HCT116 (cell line): ENCODE data around the gene PRKG1. TPM values are rescaled to one million over a fixed set of nuclear protein-coding genes. Genes with fewer than 3 reads are reported as not detected.

Experiments used
- ATAC-seq: fragments of 200-7000 bp; cut with Tn5 transposase; 2 replicates; pipeline ENCODE4 v1.9.1; 2020; ENCODE audit warnings: mild to moderate bottlenecking, moderate library complexity
- BruUV-seq: library from RNA; stranded (reverse); fragments of 400-500 nt; replicated peaks from 2 replicates; lab custom pipeline; 2021; lab: Mats Ljungman, UMichigan
- CTCF ChIA-PET: fragments of 300-600 bp; sonication (Branson Sonifier 250); formaldehyde crosslinking; loops from one replicate; lab custom pipeline; 2021; ENCODE audit warnings: antibody characterized with exemption; lab: Charles Lee
- POLR2A ChIA-PET: fragments of 300-600, 350-600 bp; sonication (Branson Sonifier 250); formaldehyde crosslinking; loops from one replicate; lab custom pipeline; 2021; ENCODE audit warnings: antibody characterized with exemption; lab: Charles Lee
- RAD21 ChIA-PET, 2 experiments: fragments of 300-600 bp; sonication (Branson Sonifier 250); formaldehyde crosslinking; loops; one replicate each; lab custom pipeline; 2023; ENCODE audit warnings: low total read pairs in 2 of 2; ENCODE audit not compliant: uncharacterized antibody in 2 of 2, unreplicated experiment in 2 of 2, low non-redundant PET in 1 of 2; lab: Charles Lee
- DNase-seq: peaks from one replicate; pipeline ENCODE4 v3.0.0-alpha.2; 2010; ENCODE audit warnings: low read depth, low spot score
- H2AFZ ChIP-seq: fragments of 200-600 bp; shearing (Covaris generic), sonication (generic); 2 replicates; pipeline ENCODE4 v1.6.1; 2017; ENCODE audit warnings: low read depth, mixed run types, mixed read lengths, antibody characterized with exemption, low read length; ENCODE audit not compliant: poor library complexity, severe bottlenecking
- H3K27ac ChIP-seq: 2 replicates; pipeline ENCODE4 v1.5.1; 2012; ENCODE audit warnings: low read depth, low read length
- H3K27me3 ChIP-seq: fragments of 200-600 bp; sonication (generic); 2 replicates; pipeline ENCODE4 v1.6.1; 2016; ENCODE audit warnings: mixed run types, low read length, mixed read lengths; ENCODE audit not compliant: insufficient read depth
- H3K36me3 ChIP-seq, 2 experiments: fragments of 200-500 bp in 1 of 2; fragments of 200-600 bp in 1 of 2; sonication (Bioruptor generic) in 1 of 2; sonication (generic) in 1 of 2; 2 replicates each; pipeline versions ENCODE4 v1.5.1 to v1.6.1; 2014 to 2016; ENCODE audit warnings: low read length in 2 of 2, inconsistent platforms in 1 of 2, mixed read lengths in 1 of 2, mixed run types in 1 of 2; ENCODE audit not compliant: insufficient read depth in 2 of 2, control insufficient read depth in 1 of 2
- H3K4me1 ChIP-seq, 2 experiments: fragments of 200-600 bp in 1 of 2; sonication (generic) in 1 of 2; 2 replicates each; pipeline versions ENCODE4 v1.5.1 to v1.6.1; 2012 to 2017; ENCODE audit warnings: low read length in 2 of 2, inconsistent platforms in 1 of 2, mild to moderate bottlenecking in 1 of 2, mixed read lengths in 1 of 2, mixed run types in 1 of 2, moderate library complexity in 1 of 2; ENCODE audit not compliant: insufficient read depth in 2 of 2, control insufficient read depth in 1 of 2
- H3K4me2 ChIP-seq: fragments of 200-600 bp; sonication (generic); 2 replicates; pipeline ENCODE4 v1.6.1; 2017; ENCODE audit warnings: mixed run types, low read length, mixed read lengths
- H3K4me3 ChIP-seq, 2 experiments: fragments of 200-600 bp in 1 of 2; sonication (generic) in 1 of 2; replicated peaks in 1 of 2; 2 replicates each; pipeline ENCODE4 v1.5.1; 2011 to 2016; ENCODE audit warnings: low read length in 2 of 2, control low read depth in 1 of 2, low read depth in 1 of 2, mild to moderate bottlenecking in 1 of 2, mixed read lengths in 1 of 2, mixed run types in 1 of 2
- H3K79me2 ChIP-seq: fragments of 200-600 bp; sonication (generic); 2 replicates; pipeline ENCODE4 v1.6.1; 2017; ENCODE audit warnings: mild to moderate bottlenecking, mixed run types, low read length, moderate library complexity, mixed read lengths; ENCODE audit not compliant: insufficient read depth
- H3K9ac ChIP-seq: fragments of 200-600 bp; sonication (generic); 2 replicates; pipeline ENCODE4 v1.6.1; 2016; ENCODE audit warnings: low read length, mixed read lengths
- H3K9me2 ChIP-seq: fragments of 200-600 bp; sonication (generic), shearing (Covaris generic); 2 replicates; pipeline ENCODE4 v1.6.1; 2017; ENCODE audit warnings: mixed run types, mild to moderate bottlenecking, moderate library complexity; ENCODE audit not compliant: insufficient read depth
- H3K9me3 ChIP-seq, 2 experiments: fragments of 200-500 bp in 1 of 2; fragments of 200-600 bp in 1 of 2; sonication (Bioruptor generic) in 1 of 2; sonication (generic) in 1 of 2; 2 replicates each; pipeline ENCODE4 v1.6.1; 2014 to 2017; ENCODE audit warnings: low read length in 2 of 2, mixed read lengths in 2 of 2, inconsistent platforms in 1 of 2, low read depth in 1 of 2, mild to moderate bottlenecking in 1 of 2, mixed run types in 1 of 2, moderate library complexity in 1 of 2; ENCODE audit not compliant: control insufficient read depth in 1 of 2, insufficient read depth in 1 of 2
- H4K20me1 ChIP-seq: fragments of 200-600 bp; sonication (generic), shearing (Covaris generic); 2 replicates; pipeline ENCODE4 v1.6.1; 2017; ENCODE audit warnings: mixed run types, mild to moderate bottlenecking, moderate library complexity; ENCODE audit not compliant: insufficient read depth
- CEBPB ChIP-seq: IDR thresholded peaks from 2 replicates; pipeline ENCODE4 v1.6.1; 2012; ENCODE audit warnings: low read depth
- EGR1 ChIP-seq: IDR thresholded peaks from 2 replicates; pipeline ENCODE4 v1.6.1; 2012; ENCODE audit warnings: low read depth
- ELF1 ChIP-seq: IDR thresholded peaks from 2 replicates; pipeline ENCODE4 v1.6.1; 2012; ENCODE audit warnings: low read depth, borderline replicate concordance
- EZH2 ChIP-seq: fragments of 200-600 bp; sonication (generic); IDR thresholded peaks from 2 replicates; pipeline ENCODE4 v1.6.1; 2017; ENCODE audit warnings: antibody characterized with exemption, mixed run types
- EZH2phosphoT487 ChIP-seq: fragments of 200-600 bp; IDR thresholded peaks from 2 replicates; pipeline ENCODE4 v1.6.1; 2018; ENCODE audit warnings: antibody characterized with exemption, borderline replicate concordance
- MAX ChIP-seq: IDR thresholded peaks from 2 replicates; pipeline ENCODE4 v1.6.1; 2012
- POLR2A ChIP-seq: IDR thresholded peaks from 2 replicates; pipeline ENCODE4 v1.7.0; 2011; ENCODE audit warnings: borderline replicate concordance; ENCODE audit not compliant: insufficient read depth, insufficient read length; ENCODE audit errors: extremely low read depth
- REST ChIP-seq: IDR thresholded peaks from 2 replicates; pipeline ENCODE4 v1.6.1; 2012; ENCODE audit warnings: low read depth
- SIN3A ChIP-seq: IDR thresholded peaks from 2 replicates; pipeline ENCODE4 v1.6.1; 2012; ENCODE audit warnings: low read depth
- YY1 ChIP-seq: IDR thresholded peaks from 2 replicates; pipeline ENCODE4 v1.6.1; 2011; ENCODE audit warnings: low read length, low read depth, moderate library complexity, mild to moderate bottlenecking; ENCODE audit not compliant: insufficient replicate concordance; ENCODE audit errors: extremely low read depth
- ZBTB33 ChIP-seq: IDR thresholded peaks from 2 replicates; pipeline ENCODE4 v1.6.1; 2011; ENCODE audit warnings: mild to moderate bottlenecking, low read length, moderate library complexity; ENCODE audit not compliant: insufficient replicate concordance; ENCODE audit errors: extremely low read depth
- intact Hi-C: fragments of 100-400 bp; cut with micrococcal nuclease; formaldehyde crosslinking; loops from 2 replicates; pipeline ENCODE4 v1.10.0; 2022
- total RNA-seq: library from RNA; stranded (reverse); gene quantifications from one replicate; pipeline ENCODE4 v1.2.1, GENCODE V29; 2021; ENCODE audit not compliant: unreplicated experiment
- TF ChIP-seq, protein P1 (sequence below): IDR thresholded peaks from 2 replicates; pipeline ENCODE4 v1.6.1; 2012

Gene PRKG1
- total RNA-seq, 1 experiment from 2014 or later, result 1.4 TPM

- H3K4me3 ChIP-seq, result no peak overlapping the region
- H3K9me2 ChIP-seq, result no peaks in the 10 kb centered on the region
- no peak overlapping the region for H3K4me2 ChIP-seq
- no TSS peak for BruUV-seq
- ChIA-PET CTCF (no interaction called here), RAD21 (no interaction called here)
- DNase-seq, result no peak
- no peaks in the 10 kb centered on the region for H3K4me1 ChIP-seq
- no peak overlapping the region for H3K9ac ChIP-seq
- H3K9me3 ChIP-seq, result no peaks in the 10 kb centered on the region
- no peak overlapping the region for H2AFZ ChIP-seq
- TF ChIP-seq SIN3A (no peak), ZBTB33 (no peak), REST (no peak), ELF1 (no peak), CEBPB (no peak), POLR2A (no peak), EZH2phosphoT487 (no peak), MAX (no peak), YY1 (no peak), EGR1 (no peak), EZH2 (no peak)
- TF ChIP-seq, protein P1, sequence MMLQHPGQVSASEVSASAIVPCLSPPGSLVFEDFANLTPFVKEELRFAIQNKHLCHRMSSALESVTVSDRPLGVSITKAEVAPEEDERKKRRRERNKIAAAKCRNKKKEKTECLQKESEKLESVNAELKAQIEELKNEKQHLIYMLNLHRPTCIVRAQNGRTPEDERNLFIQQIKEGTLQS, result no peak
- TF ChIP-seq, all 23 proteins: peak for 0
- intact Hi-C loops, result no loop called here
- Histone ChIP-seq H3K27ac (no peak overlapping the region), H3K36me3 (no peaks in the 10 kb centered on the region), H3K27me3 (0 out of 2 replicates have a peak, but pooled peaks cover 4% of the 10 kb centered on the region), H3K79me2 (no peaks in the 10 kb centered on the region), H4K20me1 (no peaks in the 10 kb centered on the region)
- POLR2A ChIA-PET, result no interaction called here
- no peak for ATAC-seq
These were observed 715.6 kb downstream of the PRKG1 start for GRCh38 chr10:51789903-51790302.
